SK-N-SH (cell line): ENCODE measurements around the gene PAQR3. TPM values are rescaled to one million over a fixed set of nuclear protein-coding genes. Genes with fewer than 3 reads are reported as not detected.

ENCODE experiments used
- CTCF ChIA-PET: fragments of 300-600, 350-600 bp; formaldehyde crosslinking; extraction: SDS; loops from one replicate; lab custom pipeline; 2021; lab: Yijun Ruan, JAX
- POLR2A ChIA-PET: fragments of 350-600 bp; sonication (Branson Sonifier 250); formaldehyde crosslinking; extraction: SDS; loops from one replicate; lab custom pipeline; 2020; ENCODE audit warnings: antibody characterized with exemption, inconsistent platforms; lab: Yijun Ruan, JAX
- DNase-seq: peaks from one replicate; pipeline ENCODE4 v3.0.0; 2012
- H2AFZ ChIP-seq: fragments of 200-600 bp; sonication (generic); 2 replicates; pipeline ENCODE4 v1.8.1; 2016; ENCODE audit warnings: antibody characterized with exemption, mild to moderate bottlenecking, low read depth
- H3F3A ChIP-seq: fragments of 200-600 bp; sonication (generic); replicated peaks from 2 replicates; pipeline ENCODE3; 2016; ENCODE audit warnings: antibody characterized with exemption, mild to moderate bottlenecking; ENCODE audit not compliant: insufficient read depth
- H3K27ac ChIP-seq, 2 experiments: fragments of 200-500 bp in 1 of 2; fragments of 200-600 bp in 1 of 2; sonication (Bioruptor generic) in 1 of 2; sonication (generic), shearing (Covaris generic) in 1 of 2; 2 replicates each; pipeline versions ENCODE4 v1.5.1 to v1.6.1; 2014 to 2016; ENCODE audit warnings: low read depth in 2 of 2, inconsistent platforms in 1 of 2, low read length in 1 of 2, mild to moderate bottlenecking in 1 of 2, mixed read lengths in 1 of 2
- H3K27me3 ChIP-seq: fragments of 200-600 bp; sonication (generic), shearing (Covaris generic); 2 replicates; pipeline ENCODE4 v1.6.1; 2016; ENCODE audit warnings: mixed run types; ENCODE audit not compliant: insufficient read depth
- H3K36me3 ChIP-seq, 2 experiments: fragments of 200-500 bp in 1 of 2; fragments of 200-600 bp in 1 of 2; sonication (Bioruptor generic) in 1 of 2; sonication (generic) in 1 of 2; replicated peaks in 1 of 2; 2 replicates each; pipeline versions ENCODE3 to v1.5.1; 2014 to 2016; ENCODE audit warnings: low read length in 1 of 2, mild to moderate bottlenecking in 1 of 2; ENCODE audit not compliant: insufficient read depth in 2 of 2, control insufficient read depth in 1 of 2
- H3K4me1 ChIP-seq, 2 experiments: fragments of 200-500 bp in 1 of 2; fragments of 200-600 bp in 1 of 2; sonication (Bioruptor generic) in 1 of 2; sonication (generic), shearing (Covaris generic) in 1 of 2; 2 replicates each; pipeline versions ENCODE4 v1.5.1 to v1.6.1; 2014 to 2016; ENCODE audit warnings: low read depth in 1 of 2, low read length in 1 of 2, mixed run types in 1 of 2; ENCODE audit not compliant: insufficient read depth in 2 of 2, control insufficient read depth in 1 of 2
- H3K4me2 ChIP-seq: fragments of 200-600 bp; sonication (generic), shearing (Covaris generic); 2 replicates; pipeline ENCODE4 v1.6.1; 2017; ENCODE audit warnings: mixed run types
- H3K4me3 ChIP-seq, 2 experiments: fragments of 200-500 bp in 1 of 2; fragments of 200-600 bp in 1 of 2; sonication (Bioruptor generic) in 1 of 2; sonication (generic), shearing (Covaris generic) in 1 of 2; 2 replicates each; pipeline versions ENCODE4 v1.5.1 to v1.8.1; 2014 to 2016; ENCODE audit warnings: low read depth in 2 of 2, inconsistent platforms in 1 of 2, low read length in 1 of 2, mild to moderate bottlenecking in 1 of 2, mixed read lengths in 1 of 2, moderate library complexity in 1 of 2
- H3K79me2 ChIP-seq: fragments of 200-600 bp; sonication (generic); 2 replicates; pipeline ENCODE4 v1.8.1; 2017; ENCODE audit warnings: mild to moderate bottlenecking; ENCODE audit not compliant: insufficient read depth
- H3K9ac ChIP-seq: fragments of 200-600 bp; sonication (generic); 2 replicates; pipeline ENCODE4 v1.6.1; 2017; ENCODE audit warnings: mixed run types
- H3K9me2 ChIP-seq: fragments of 200-600 bp; sonication (generic); 2 replicates; pipeline ENCODE4 v1.6.1; 2017; ENCODE audit warnings: mixed run types
- H3K9me3 ChIP-seq: fragments of 200-600 bp; sonication (generic); 2 replicates; pipeline ENCODE4 v1.6.1; 2017; ENCODE audit warnings: mixed run types, mild to moderate bottlenecking, moderate library complexity
- H4K20me1 ChIP-seq: fragments of 200-600 bp; sonication (generic); 2 replicates; pipeline ENCODE4 v1.6.1; 2017; ENCODE audit warnings: mild to moderate bottlenecking, mixed run types; ENCODE audit not compliant: insufficient read depth
- EP300 ChIP-seq, 2 experiments: IDR thresholded peaks; 2 replicates each; pipeline versions ENCODE4 v1.4.0 to v1.6.1; 2012; ENCODE audit warnings: borderline replicate concordance in 1 of 2, low read depth in 1 of 2, low read length in 1 of 2
- FOXM1 ChIP-seq: IDR thresholded peaks from 2 replicates; pipeline ENCODE4 v1.4.0; 2012; ENCODE audit warnings: low read depth, mild to moderate bottlenecking
- GABPA ChIP-seq: IDR thresholded peaks from 2 replicates; pipeline ENCODE4 v1.4.0; 2012; ENCODE audit warnings: low read depth, mild to moderate bottlenecking
- JUND ChIP-seq: IDR thresholded peaks from 2 replicates; pipeline ENCODE4 v1.4.0; 2012
- MEF2A ChIP-seq: IDR thresholded peaks from 2 replicates; pipeline ENCODE4 v1.4.0; 2012; ENCODE audit warnings: low read depth, borderline replicate concordance
- MXI1 ChIP-seq: IDR thresholded peaks from 2 replicates; pipeline ENCODE4 v1.6.1; 2012; ENCODE audit warnings: mild to moderate bottlenecking, low read depth, low read length, improper control_type of control experiment
- RAD21 ChIP-seq: IDR thresholded peaks from 2 replicates; pipeline ENCODE4 v1.6.1; 2012; ENCODE audit warnings: mild to moderate bottlenecking, low read length
- RXRA ChIP-seq: IDR thresholded peaks from 2 replicates; pipeline ENCODE4 v1.4.0; 2012; ENCODE audit warnings: low read depth, mild to moderate bottlenecking, borderline replicate concordance
- SMC3 ChIP-seq: IDR thresholded peaks from 2 replicates; pipeline ENCODE4 v1.6.1; 2012; ENCODE audit warnings: low read depth, low read length, improper control_type of control experiment
- TAF1 ChIP-seq: IDR thresholded peaks from 2 replicates; pipeline ENCODE4 v1.6.1; 2012; ENCODE audit warnings: low read depth, mild to moderate bottlenecking, low read length, moderate library complexity, borderline replicate concordance
- TCF12 ChIP-seq: IDR thresholded peaks from 2 replicates; pipeline ENCODE4 v1.4.0; 2012
- TEAD4 ChIP-seq: IDR thresholded peaks from 2 replicates; pipeline ENCODE4 v1.4.0; 2012; ENCODE audit warnings: mild to moderate bottlenecking, borderline replicate concordance; ENCODE audit not compliant: insufficient read depth
- WGBS: methylation state at CpG from one replicate; pipeline ENCODE4 v1.1.6; 2017; ENCODE audit warnings: low lambda C conversion rate; 5-methylcytosine and 5-hydroxymethylcytosine counted together
- polyA plus RNA-seq, 3 experiments: library from polyadenylated mRNA; depleted of rRNA; stranded (reverse); fragments of >200 nt; gene quantifications; 2 replicates each; pipeline ENCODE4 v1.2.3, GENCODE V29; 2012
- TF ChIP-seq, protein P1 (sequence below): IDR thresholded peaks from 2 replicates; pipeline ENCODE4; 2012
- TF ChIP-seq, protein P2 (sequence below): fragments of 200-600 bp; sonication (generic); IDR thresholded peaks from 2 replicates; pipeline ENCODE4 v1.6.1; 2017; ENCODE audit warnings: antibody characterized with exemption, mild to moderate bottlenecking, moderate library complexity
- TF ChIP-seq, protein P3 (sequence below): fragments of 150-350 bp; IDR thresholded peaks from 2 replicates; pipeline ENCODE4 v1.6.1; 2017; ENCODE audit warnings: antibody characterized with exemption, low read length, low read depth, borderline replicate concordance
- TF ChIP-seq, protein P4 (sequence below): fragments of 150-350 bp; IDR thresholded peaks from 2 replicates; pipeline ENCODE4 v1.6.1; 2016; ENCODE audit warnings: mild to moderate bottlenecking, low read depth, low read length
- TF ChIP-seq, protein P5 (sequence below): IDR thresholded peaks from 2 replicates; pipeline ENCODE4 v1.6.1; 2012; ENCODE audit warnings: mild to moderate bottlenecking, low read depth, low read length, moderate library complexity

PAQR3 gene
- polyA plus RNA-seq, 1 of the 3 experiments (the other 2 are of a cell fraction), result 10.3 TPM

DNA sequence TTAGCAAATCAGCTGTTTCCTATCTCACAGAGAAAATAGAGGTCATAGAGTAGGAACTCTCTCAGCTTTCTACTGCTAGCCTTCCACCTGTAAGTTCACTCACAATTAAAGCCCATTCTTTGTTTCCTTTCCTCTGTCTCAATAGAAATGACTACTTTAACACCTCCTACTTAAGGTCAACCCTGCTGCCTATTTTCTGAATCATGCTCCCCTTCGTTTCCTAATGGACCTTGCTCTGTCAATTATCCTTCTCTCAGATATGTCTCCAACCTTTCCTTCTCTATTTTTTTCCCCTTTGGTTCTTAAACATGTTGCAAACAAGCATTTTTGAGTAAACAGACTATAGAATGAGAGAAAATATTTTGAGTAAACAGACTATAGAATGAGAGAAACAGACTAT lies 5.1 kb upstream of the PAQR3 start:
- Histone ChIP-seq H3K9ac (no peak overlapping the region), H3K27me3 (no peaks in the 10 kb centered on the region), H3K4me3 (no peak overlapping the region), H3K4me2 (no peak overlapping the region), H3K9me2 (no peaks in the 10 kb centered on the region), H2AFZ (no peak overlapping the region), H4K20me1 (no peaks in the 10 kb centered on the region), H3K27ac (no peak overlapping the region), H3K9me3 (peaks cover 7% of the 10 kb centered on the region; the same call in 1 of the 2 replicates), H3K4me1 (peaks cover 0 to 2% of the 10 kb centered on the region in 2 experiments; a peak in 1 of 4 replicates), H3F3A (no peaks in the 10 kb centered on the region), H3K36me3 (peaks cover 0 to 4% of the 10 kb centered on the region in 2 experiments), H3K79me2 (no peaks in the 10 kb centered on the region)
- no peak for DNase-seq
- POLR2A ChIA-PET, result no interaction called here
- TF ChIP-seq, protein P1, sequence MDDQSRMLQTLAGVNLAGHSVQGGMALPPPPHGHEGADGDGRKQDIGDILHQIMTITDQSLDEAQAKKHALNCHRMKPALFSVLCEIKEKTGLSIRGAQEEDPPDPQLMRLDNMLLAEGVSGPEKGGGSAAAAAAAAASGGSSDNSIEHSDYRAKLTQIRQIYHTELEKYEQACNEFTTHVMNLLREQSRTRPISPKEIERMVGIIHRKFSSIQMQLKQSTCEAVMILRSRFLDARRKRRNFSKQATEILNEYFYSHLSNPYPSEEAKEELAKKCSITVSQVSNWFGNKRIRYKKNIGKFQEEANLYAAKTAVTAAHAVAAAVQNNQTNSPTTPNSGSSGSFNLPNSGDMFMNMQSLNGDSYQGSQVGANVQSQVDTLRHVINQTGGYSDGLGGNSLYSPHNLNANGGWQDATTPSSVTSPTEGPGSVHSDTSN, result no peak
- TF ChIP-seq TEAD4 (no peak), EP300 (IDR thresholded peaks at IDR 0.05; ENCODE audit: borderline replicate concordance in 1 of 2, low read depth in 1 of 2, low read length in 1 of 2) (no peak), MXI1 (no peak), RXRA (no peak)
- CTCF ChIA-PET, result no interaction called here
- WGBS, result 42% methylated on average over 1 of the region's 1 CpG

DNA sequence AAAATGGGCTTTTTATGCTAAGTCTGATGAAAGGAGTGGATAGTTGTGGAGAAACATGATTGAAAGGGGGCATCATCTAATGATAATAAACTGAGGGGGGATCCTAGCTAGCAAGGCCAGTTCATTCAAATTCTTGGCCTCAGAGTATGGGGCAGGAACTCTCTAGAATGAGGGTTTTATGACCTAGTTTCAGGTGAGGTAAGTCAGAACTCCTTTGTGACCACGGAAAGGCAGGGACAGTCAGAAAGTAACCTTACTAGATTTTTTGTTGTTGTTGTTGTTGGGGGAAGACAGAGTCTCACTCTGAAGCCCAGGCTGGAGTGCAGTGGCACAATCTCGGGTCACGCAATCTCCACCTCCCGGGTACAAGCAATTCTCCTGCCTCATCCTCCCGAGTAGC lies 1.5 kb upstream of the PAQR3 start:
- Histone ChIP-seq H3K79me2 (peaks cover 21% of the 10 kb centered on the region; the same call in 1 of the 2 replicates), H3K9me2 (no peaks in the 10 kb centered on the region), H4K20me1 (no peaks in the 10 kb centered on the region), H3K4me1 (peaks cover 0 to 6% of the 10 kb centered on the region in 2 experiments; a peak in 2 of 4 replicates), H3K27me3 (no peaks in the 10 kb centered on the region), H3F3A (no peaks in the 10 kb centered on the region), H3K9ac (no peak overlapping the region), H3K9me3 (no peaks in the 10 kb centered on the region), H3K4me2 (no peak overlapping the region), H3K36me3 (no peaks in the 10 kb centered on the region), H3K4me3 (no peak overlapping the region), H3K27ac (no peak overlapping the region), H2AFZ (no peak overlapping the region)
- ChIA-PET CTCF (interaction anchor here (4.2 kb wide), 1 partner anchor 12 kb away, joined by 25 read pairs; no protein-coding TSS in a partner anchor), POLR2A (no interaction called here)
- no peak for DNase-seq
- WGBS, result 100% methylated on average over 5 of the region's 5 CpGs
- no peak for TF ChIP-seq JUND
- no peak for TF ChIP-seq TAF1
- TF ChIP-seq SMC3, result no peak
- no peak for TF ChIP-seq MXI1
- TF ChIP-seq, protein P2, sequence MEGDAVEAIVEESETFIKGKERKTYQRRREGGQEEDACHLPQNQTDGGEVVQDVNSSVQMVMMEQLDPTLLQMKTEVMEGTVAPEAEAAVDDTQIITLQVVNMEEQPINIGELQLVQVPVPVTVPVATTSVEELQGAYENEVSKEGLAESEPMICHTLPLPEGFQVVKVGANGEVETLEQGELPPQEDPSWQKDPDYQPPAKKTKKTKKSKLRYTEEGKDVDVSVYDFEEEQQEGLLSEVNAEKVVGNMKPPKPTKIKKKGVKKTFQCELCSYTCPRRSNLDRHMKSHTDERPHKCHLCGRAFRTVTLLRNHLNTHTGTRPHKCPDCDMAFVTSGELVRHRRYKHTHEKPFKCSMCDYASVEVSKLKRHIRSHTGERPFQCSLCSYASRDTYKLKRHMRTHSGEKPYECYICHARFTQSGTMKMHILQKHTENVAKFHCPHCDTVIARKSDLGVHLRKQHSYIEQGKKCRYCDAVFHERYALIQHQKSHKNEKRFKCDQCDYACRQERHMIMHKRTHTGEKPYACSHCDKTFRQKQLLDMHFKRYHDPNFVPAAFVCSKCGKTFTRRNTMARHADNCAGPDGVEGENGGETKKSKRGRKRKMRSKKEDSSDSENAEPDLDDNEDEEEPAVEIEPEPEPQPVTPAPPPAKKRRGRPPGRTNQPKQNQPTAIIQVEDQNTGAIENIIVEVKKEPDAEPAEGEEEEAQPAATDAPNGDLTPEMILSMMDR, result no peak
- no peak for TF ChIP-seq RAD21
- TF ChIP-seq, protein P3, sequence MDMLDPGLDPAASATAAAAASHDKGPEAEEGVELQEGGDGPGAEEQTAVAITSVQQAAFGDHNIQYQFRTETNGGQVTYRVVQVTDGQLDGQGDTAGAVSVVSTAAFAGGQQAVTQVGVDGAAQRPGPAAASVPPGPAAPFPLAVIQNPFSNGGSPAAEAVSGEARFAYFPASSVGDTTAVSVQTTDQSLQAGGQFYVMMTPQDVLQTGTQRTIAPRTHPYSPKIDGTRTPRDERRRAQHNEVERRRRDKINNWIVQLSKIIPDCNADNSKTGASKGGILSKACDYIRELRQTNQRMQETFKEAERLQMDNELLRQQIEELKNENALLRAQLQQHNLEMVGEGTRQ, result no peak
- no peak for TF ChIP-seq EP300 (IDR thresholded peaks at IDR 0.05; ENCODE audit: borderline replicate concordance in 1 of 2, low read depth in 1 of 2, low read length in 1 of 2)
- TF ChIP-seq, protein P4, sequence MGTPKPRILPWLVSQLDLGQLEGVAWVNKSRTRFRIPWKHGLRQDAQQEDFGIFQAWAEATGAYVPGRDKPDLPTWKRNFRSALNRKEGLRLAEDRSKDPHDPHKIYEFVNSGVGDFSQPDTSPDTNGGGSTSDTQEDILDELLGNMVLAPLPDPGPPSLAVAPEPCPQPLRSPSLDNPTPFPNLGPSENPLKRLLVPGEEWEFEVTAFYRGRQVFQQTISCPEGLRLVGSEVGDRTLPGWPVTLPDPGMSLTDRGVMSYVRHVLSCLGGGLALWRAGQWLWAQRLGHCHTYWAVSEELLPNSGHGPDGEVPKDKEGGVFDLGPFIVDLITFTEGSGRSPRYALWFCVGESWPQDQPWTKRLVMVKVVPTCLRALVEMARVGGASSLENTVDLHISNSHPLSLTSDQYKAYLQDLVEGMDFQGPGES, result no peak
- TF ChIP-seq, protein P1, result no peak
- no peak for TF ChIP-seq FOXM1
- TF ChIP-seq MEF2A, result no peak
- no peak for TF ChIP-seq TCF12
- no peak for TF ChIP-seq GABPA
- TF ChIP-seq, protein P5, sequence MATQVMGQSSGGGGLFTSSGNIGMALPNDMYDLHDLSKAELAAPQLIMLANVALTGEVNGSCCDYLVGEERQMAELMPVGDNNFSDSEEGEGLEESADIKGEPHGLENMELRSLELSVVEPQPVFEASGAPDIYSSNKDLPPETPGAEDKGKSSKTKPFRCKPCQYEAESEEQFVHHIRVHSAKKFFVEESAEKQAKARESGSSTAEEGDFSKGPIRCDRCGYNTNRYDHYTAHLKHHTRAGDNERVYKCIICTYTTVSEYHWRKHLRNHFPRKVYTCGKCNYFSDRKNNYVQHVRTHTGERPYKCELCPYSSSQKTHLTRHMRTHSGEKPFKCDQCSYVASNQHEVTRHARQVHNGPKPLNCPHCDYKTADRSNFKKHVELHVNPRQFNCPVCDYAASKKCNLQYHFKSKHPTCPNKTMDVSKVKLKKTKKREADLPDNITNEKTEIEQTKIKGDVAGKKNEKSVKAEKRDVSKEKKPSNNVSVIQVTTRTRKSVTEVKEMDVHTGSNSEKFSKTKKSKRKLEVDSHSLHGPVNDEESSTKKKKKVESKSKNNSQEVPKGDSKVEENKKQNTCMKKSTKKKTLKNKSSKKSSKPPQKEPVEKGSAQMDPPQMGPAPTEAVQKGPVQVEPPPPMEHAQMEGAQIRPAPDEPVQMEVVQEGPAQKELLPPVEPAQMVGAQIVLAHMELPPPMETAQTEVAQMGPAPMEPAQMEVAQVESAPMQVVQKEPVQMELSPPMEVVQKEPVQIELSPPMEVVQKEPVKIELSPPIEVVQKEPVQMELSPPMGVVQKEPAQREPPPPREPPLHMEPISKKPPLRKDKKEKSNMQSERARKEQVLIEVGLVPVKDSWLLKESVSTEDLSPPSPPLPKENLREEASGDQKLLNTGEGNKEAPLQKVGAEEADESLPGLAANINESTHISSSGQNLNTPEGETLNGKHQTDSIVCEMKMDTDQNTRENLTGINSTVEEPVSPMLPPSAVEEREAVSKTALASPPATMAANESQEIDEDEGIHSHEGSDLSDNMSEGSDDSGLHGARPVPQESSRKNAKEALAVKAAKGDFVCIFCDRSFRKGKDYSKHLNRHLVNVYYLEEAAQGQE, result no peak
